WTC11 (cell line): ENCODE data around the gene FTCD. TPM values are rescaled to one million over a fixed set of nuclear protein-coding genes. Genes with fewer than 3 reads are reported as not detected.
"Not testable (repeated sequence)": the region's sequence is repeated elsewhere in the genome, so short reads cannot be mapped to it uniquely, and the experiment has no call there.

ENCODE experiments used
- ATAC-seq: fragments of 200-7000 bp; cut with Tn5 transposase; 2 replicates; pipeline ENCODE4 v1.10.0; 2021; ENCODE audit warnings: mild to moderate bottlenecking, moderate library complexity
- CTCF ChIA-PET: fragments of 300-600 bp; sonication (Branson Sonifier 250); formaldehyde crosslinking; loops from one replicate; lab custom pipeline; 2021; ENCODE audit warnings: antibody characterized with exemption; lab: Charles Lee
- POLR2A ChIA-PET: fragments of 350-600 bp; sonication (Branson Sonifier 250); formaldehyde crosslinking; loops from one replicate; lab custom pipeline; 2021; ENCODE audit warnings: antibody characterized with exemption; lab: Charles Lee
- DNase-seq: peaks from one replicate; pipeline ENCODE4 v3.0.0; 2021; ENCODE audit warnings: low spot score
- H3K27ac Mint-ChIP-seq: 2 replicates; pipeline ENCODE4 v1.8.0; 2021; ENCODE audit warnings: mixed read lengths
- H3K27me3 Mint-ChIP-seq: 2 replicates; pipeline ENCODE4 v1.8.0; 2021; ENCODE audit warnings: low read depth, mild to moderate bottlenecking, moderate library complexity, mixed read lengths
- H3K36me3 Mint-ChIP-seq: 2 replicates; pipeline ENCODE4 v1.8.0; 2021; ENCODE audit warnings: mixed read lengths
- H3K4me1 Mint-ChIP-seq: 2 replicates; pipeline ENCODE4 v1.8.0; 2022; ENCODE audit warnings: mixed read lengths
- H3K4me3 Mint-ChIP-seq: 2 replicates; pipeline ENCODE4 v1.8.0; 2021; ENCODE audit warnings: mild to moderate bottlenecking, moderate library complexity, mixed read lengths
- H3K9me3 Mint-ChIP-seq: 2 replicates; pipeline ENCODE4 v1.8.0; 2021; ENCODE audit warnings: mixed read lengths
- AFF4 ChIP-seq: sonication (generic); formaldehyde crosslinking; IDR thresholded peaks from 2 replicates; pipeline ENCODE4 v1.8.1; 2023; ENCODE audit warnings: mild to moderate bottlenecking, missing genetic modification reagents, borderline replicate concordance
- CBFB ChIP-seq: sonication (generic); formaldehyde crosslinking; IDR thresholded peaks from 2 replicates; pipeline ENCODE4 v1.8.1; 2022; ENCODE audit warnings: mild to moderate bottlenecking, low read depth, missing genetic modification reagents
- CDX4 ChIP-seq: fragments of 250-450 bp; sonication (Bioruptor Pico); IDR thresholded peaks from 2 replicates; pipeline ENCODE4 v1.9.0; 2021; ENCODE audit warnings: moderate library complexity, mild to moderate bottlenecking, inconsistent platforms, borderline replicate concordance
- CREM ChIP-seq: sonication (generic); formaldehyde crosslinking; IDR thresholded peaks from 2 replicates; pipeline ENCODE4 v1.8.1; 2022; ENCODE audit warnings: mild to moderate bottlenecking, missing genetic modification reagents, moderate library complexity
- FOXJ3 ChIP-seq: sonication (generic); formaldehyde crosslinking; IDR thresholded peaks from 2 replicates; pipeline ENCODE4 v1.9.0; 2021; ENCODE audit warnings: missing genetic modification reagents, mild to moderate bottlenecking, borderline replicate concordance
- HMGA2 ChIP-seq: fragments of 250-450 bp; sonication (Bioruptor Pico); IDR thresholded peaks from 2 replicates; pipeline ENCODE4 v1.4.0; 2021; ENCODE audit warnings: mild to moderate bottlenecking, moderate library complexity
- JAZF1 ChIP-seq: fragments of 250-450 bp; sonication (Bioruptor Pico); IDR thresholded peaks from 2 replicates; pipeline ENCODE4 v1.9.0; 2021; ENCODE audit warnings: moderate library complexity, mild to moderate bottlenecking, inconsistent platforms
- JUN ChIP-seq: sonication (generic); formaldehyde crosslinking; IDR thresholded peaks from 2 replicates; pipeline ENCODE4 v1.8.0; 2023; ENCODE audit warnings: mild to moderate bottlenecking, missing genetic modification reagents
- RORB ChIP-seq: fragments of 250-450 bp; sonication (Bioruptor Pico); IDR thresholded peaks from 2 replicates; pipeline ENCODE4 v1.9.0; 2021; ENCODE audit warnings: mild to moderate bottlenecking
- TP53 ChIP-seq: sonication (generic); formaldehyde crosslinking; IDR thresholded peaks from 2 replicates; pipeline ENCODE4 v1.8.1; 2023; ENCODE audit warnings: mild to moderate bottlenecking, missing genetic modification reagents
- total RNA-seq: library from RNA; stranded (reverse); gene quantifications from 3 replicates; pipeline ENCODE4 v1.2.3, GENCODE V29; 2021
- TF ChIP-seq, protein P1 (sequence below): sonication (generic); formaldehyde crosslinking; IDR thresholded peaks from 2 replicates; pipeline ENCODE4 v1.8.1; 2022; ENCODE audit warnings: missing genetic modification reagents, borderline replicate concordance
- TF ChIP-seq, protein P2 (sequence below): sonication (generic); formaldehyde crosslinking; IDR thresholded peaks from 2 replicates; pipeline ENCODE4 v1.8.1; 2023; ENCODE audit warnings: mild to moderate bottlenecking, missing genetic modification reagents, moderate library complexity
- TF ChIP-seq, protein P3 (sequence below): fragments of 250-450 bp; sonication (Bioruptor Pico); IDR thresholded peaks from 2 replicates; pipeline ENCODE4 v1.9.0; 2021; ENCODE audit warnings: mild to moderate bottlenecking
- TF ChIP-seq, protein P4 (sequence below): sonication (generic); formaldehyde crosslinking; IDR thresholded peaks from 2 replicates; pipeline ENCODE4 v1.8.0; 2022; ENCODE audit warnings: missing genetic modification reagents

The FTCD gene
- total RNA-seq, 1 experiment from 2014 or later = 6.1 TPM

DNA sequence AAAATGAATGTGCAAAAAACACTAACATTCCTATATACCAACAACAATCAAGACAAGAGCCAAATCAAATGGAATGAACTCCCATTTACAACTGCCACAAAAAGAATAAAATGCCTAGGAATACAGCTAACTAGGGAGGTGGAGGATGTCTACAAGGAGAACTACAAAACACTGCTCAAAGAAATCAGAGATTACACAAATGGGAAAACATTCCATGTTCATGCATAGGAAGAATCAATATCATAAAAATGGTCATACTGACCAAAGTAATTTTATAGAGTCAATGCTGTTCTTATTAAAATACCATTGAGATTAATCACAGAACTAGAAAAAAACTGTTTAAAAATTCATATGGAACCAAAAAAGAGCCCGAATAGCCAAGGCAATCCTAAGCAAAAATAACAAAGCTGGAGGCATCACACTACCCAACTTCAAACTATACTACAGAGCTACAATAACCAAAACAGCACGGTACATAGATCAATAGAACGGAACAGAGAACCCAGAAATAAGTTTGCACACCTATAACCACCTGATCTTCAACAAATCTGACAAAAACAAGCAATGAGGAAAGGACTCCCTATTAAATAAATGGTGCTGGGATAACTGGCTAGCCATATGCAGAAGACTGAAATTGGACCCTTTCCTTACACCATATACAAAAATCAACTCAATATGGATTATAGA, 21.2 kb upstream of the FTCD start:
- H3K27ac Mint-ChIP-seq, H3K4me1 Mint-ChIP-seq, POLR2A ChIA-PET, ATAC-seq, DNase-seq, H3K4me3 Mint-ChIP-seq, H3K27me3 Mint-ChIP-seq, CTCF ChIA-PET: not testable (repeated sequence)
- Mint-ChIP-seq H3K9me3 (peaks cover 42% of the 10 kb centered on the region), H3K36me3 (peaks cover 30% of the 10 kb centered on the region)

DNA sequence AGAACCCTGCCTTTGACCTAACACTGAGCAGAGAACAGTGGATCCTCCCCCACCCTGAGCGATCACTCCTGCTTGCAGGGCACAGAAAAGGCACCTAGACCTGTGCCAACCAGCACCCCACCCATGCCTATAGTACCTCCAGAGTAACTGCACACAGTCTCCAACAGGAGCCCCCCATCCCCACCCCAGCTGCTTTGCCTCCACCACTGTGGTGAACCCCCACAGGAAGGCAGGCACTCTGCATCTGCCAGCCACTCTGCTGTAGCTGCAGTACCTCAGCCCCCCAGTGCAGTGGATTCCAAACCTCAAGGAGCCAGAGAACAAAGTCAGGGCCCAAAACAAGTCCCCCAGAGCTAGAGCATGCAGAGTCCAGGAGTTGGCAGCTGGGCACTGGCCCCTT, 18.2 kb upstream of the FTCD start:
- Mint-ChIP-seq H3K27ac (no peak overlapping the region), H3K4me3 (no peak overlapping the region), H3K36me3 (peaks cover 36% of the 10 kb centered on the region), H3K9me3 (peaks cover 42% of the 10 kb centered on the region), H3K27me3 (no peaks in the 10 kb centered on the region; the same call in 1 of the 2 replicates), H3K4me1 (no peaks in the 10 kb centered on the region)
- DNase-seq (no peak), ATAC-seq (no peak)
- TF ChIP-seq, protein P1, sequence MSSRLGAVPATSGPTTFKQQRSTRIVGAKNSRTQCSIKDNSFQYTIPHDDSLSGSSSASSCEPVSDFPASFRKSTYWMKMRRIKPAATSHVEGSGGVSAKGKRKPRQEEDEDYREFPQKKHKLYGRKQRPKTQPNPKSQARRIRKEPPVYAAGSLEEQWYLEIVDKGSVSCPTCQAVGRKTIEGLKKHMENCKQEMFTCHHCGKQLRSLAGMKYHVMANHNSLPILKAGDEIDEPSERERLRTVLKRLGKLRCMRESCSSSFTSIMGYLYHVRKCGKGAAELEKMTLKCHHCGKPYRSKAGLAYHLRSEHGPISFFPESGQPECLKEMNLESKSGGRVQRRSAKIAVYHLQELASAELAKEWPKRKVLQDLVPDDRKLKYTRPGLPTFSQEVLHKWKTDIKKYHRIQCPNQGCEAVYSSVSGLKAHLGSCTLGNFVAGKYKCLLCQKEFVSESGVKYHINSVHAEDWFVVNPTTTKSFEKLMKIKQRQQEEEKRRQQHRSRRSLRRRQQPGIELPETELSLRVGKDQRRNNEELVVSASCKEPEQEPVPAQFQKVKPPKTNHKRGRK (CRISPR knock-in tag) = no peak
- TF ChIP-seq CREM (CRISPR knock-in tag) = no peak
- TF ChIP-seq FOXJ3 (CRISPR knock-in tag) = no peak
- no peak for TF ChIP-seq TP53 (CRISPR knock-in tag)
- ChIA-PET POLR2A (no interaction called here), CTCF (interaction anchor here (1.9 to 2.0 kb wide), 2 partner anchors 21 to 30 kb away, joined by 6 to 7 read pairs; no protein-coding TSS in a partner anchor)

DNA sequence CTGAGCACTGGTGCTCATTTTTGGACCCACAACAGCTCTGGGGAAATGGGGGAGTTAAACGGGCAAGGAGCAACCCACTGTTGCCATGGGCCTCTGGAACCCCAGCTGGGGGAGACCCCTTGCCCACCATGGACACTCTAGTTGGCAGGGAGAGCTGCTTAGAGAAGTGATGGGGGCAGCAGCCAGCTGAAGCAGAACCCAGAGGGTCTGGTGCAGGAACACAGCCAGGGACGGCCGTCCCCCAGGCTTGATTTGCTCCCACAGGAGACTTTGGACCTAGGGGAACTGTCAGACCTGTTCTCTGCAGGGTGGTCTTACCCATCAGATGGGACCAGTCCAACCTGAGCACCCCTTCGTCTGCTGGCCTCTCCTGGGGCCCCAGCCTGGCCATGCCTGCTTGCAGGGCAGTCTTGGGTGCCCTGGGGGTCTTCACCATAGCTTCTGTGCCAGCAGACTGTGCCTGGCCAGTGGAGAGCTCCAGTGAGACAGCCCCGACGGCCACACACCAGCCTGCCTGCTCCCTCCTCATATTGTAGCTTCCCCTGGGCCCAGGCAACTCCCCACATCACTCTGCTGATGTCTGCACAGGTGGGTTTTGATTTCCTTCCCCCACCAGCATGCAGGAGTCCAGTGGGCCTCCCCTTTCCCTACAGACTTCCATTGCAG, 17.6 kb upstream of the FTCD start:
- DNase-seq (no peak), ATAC-seq (no peak)
- CTCF ChIA-PET = interaction anchor here (1.3 to 2.0 kb wide), 3 partner anchors 9 to 29 kb away, joined by 5 to 7 read pairs (median 6); no protein-coding TSS in a partner anchor
- Mint-ChIP-seq H3K9me3 (peaks cover 39% of the 10 kb centered on the region), H3K4me3 (no peak overlapping the region), H3K36me3 (peaks cover 31% of the 10 kb centered on the region), H3K27me3 (no peaks in the 10 kb centered on the region; the same call in 1 of the 2 replicates), H3K4me1 (no peaks in the 10 kb centered on the region), H3K27ac (no peak overlapping the region)
- POLR2A ChIA-PET = no interaction called here
- TF ChIP-seq JAZF1 (CRISPR knock-in tag) (no peak), RORB (CRISPR knock-in tag) (no peak), CDX4 (CRISPR knock-in tag) (no peak), CBFB (CRISPR knock-in tag) (no peak), AFF4 (CRISPR knock-in tag) (no peak), HMGA2 (CRISPR knock-in tag) (no peak), JUN (CRISPR knock-in tag) (no peak)
- TF ChIP-seq, protein P2, sequence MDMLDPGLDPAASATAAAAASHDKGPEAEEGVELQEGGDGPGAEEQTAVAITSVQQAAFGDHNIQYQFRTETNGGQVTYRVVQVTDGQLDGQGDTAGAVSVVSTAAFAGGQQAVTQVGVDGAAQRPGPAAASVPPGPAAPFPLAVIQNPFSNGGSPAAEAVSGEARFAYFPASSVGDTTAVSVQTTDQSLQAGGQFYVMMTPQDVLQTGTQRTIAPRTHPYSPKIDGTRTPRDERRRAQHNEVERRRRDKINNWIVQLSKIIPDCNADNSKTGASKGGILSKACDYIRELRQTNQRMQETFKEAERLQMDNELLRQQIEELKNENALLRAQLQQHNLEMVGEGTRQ (CRISPR knock-in tag) = no peak
- TF ChIP-seq, protein P3, sequence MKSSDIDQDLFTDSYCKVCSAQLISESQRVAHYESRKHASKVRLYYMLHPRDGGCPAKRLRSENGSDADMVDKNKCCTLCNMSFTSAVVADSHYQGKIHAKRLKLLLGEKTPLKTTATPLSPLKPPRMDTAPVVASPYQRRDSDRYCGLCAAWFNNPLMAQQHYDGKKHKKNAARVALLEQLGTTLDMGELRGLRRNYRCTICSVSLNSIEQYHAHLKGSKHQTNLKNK (CRISPR knock-in tag) = no peak
- TF ChIP-seq, protein P4, sequence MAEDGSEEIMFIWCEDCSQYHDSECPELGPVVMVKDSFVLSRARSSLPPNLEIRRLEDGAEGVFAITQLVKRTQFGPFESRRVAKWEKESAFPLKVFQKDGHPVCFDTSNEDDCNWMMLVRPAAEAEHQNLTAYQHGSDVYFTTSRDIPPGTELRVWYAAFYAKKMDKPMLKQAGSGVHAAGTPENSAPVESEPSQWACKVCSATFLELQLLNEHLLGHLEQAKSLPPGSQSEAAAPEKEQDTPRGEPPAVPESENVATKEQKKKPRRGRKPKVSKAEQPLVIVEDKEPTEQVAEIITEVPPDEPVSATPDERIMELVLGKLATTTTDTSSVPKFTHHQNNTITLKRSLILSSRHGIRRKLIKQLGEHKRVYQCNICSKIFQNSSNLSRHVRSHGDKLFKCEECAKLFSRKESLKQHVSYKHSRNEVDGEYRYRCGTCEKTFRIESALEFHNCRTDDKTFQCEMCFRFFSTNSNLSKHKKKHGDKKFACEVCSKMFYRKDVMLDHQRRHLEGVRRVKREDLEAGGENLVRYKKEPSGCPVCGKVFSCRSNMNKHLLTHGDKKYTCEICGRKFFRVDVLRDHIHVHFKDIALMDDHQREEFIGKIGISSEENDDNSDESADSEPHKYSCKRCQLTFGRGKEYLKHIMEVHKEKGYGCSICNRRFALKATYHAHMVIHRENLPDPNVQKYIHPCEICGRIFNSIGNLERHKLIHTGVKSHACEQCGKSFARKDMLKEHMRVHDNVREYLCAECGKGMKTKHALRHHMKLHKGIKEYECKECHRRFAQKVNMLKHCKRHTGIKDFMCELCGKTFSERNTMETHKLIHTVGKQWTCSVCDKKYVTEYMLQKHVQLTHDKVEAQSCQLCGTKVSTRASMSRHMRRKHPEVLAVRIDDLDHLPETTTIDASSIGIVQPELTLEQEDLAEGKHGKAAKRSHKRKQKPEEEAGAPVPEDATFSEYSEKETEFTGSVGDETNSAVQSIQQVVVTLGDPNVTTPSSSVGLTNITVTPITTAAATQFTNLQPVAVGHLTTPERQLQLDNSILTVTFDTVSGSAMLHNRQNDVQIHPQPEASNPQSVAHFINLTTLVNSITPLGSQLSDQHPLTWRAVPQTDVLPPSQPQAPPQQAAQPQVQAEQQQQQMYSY (CRISPR knock-in tag) = no peak
